ENCODE results near the gene GPS1.

The GPS1 gene

GRCh38 chr17:82106688-82107305 lies 55.1 kb downstream of the GPS1 start:
- peak overlapping the region; percentile 41 for H3K27ac ChIP-seq (ENCODE audit: low read depth, low read length, poor library complexity, severe bottlenecking)

More at GRCh38 chr17:82106688-82107305, 55.1 kb downstream of the GPS1 start:
- H4K20me1 ChIP-seq (ENCODE audit: insufficient read depth, low read length), result no peaks in the 10 kb centered on the region
- peak overlapping the region; percentile 61 for H3K4me3 ChIP-seq (ENCODE audit: low read depth, low read length, poor library complexity, severe bottlenecking)
- no peaks in the 10 kb centered on the region for H3K9me3 ChIP-seq (ENCODE audit: low read length)
- no peaks in the 10 kb centered on the region for H3K27me3 ChIP-seq (ENCODE audit: insufficient read depth, low read length)
- H3K9me2 ChIP-seq (ENCODE audit: low read depth, low read length), result no peaks in the 10 kb centered on the region
- H3F3A ChIP-seq (ENCODE audit: insufficient read depth, low read length), result no peaks in the 10 kb centered on the region
- H3K4me1 ChIP-seq (ENCODE audit: insufficient read depth, low read length, severe bottlenecking), result peaks cover 51% of the 10 kb centered on the region
- H3K79me2 ChIP-seq (ENCODE audit: insufficient read depth, low read length), result no peaks in the 10 kb centered on the region
- peak overlapping the region; percentile 81 for H3K4me2 ChIP-seq (ENCODE audit: low read length)
- peak overlapping the region; percentile 68 for H3K9ac ChIP-seq (ENCODE audit: low read length)
- H2AFZ ChIP-seq (ENCODE audit: low read length), result peak overlapping the region; percentile 20; the same call in 1 of the 2 replicates
- H3K36me3 ChIP-seq (ENCODE audit: insufficient read depth, low read length), result no peaks in the 10 kb centered on the region
- TF ChIP-seq CTCF (IDR thresholded peaks at IDR 0.05; ENCODE audit: low read length) (peak; percentile 3; the same call in 1 of the 2 replicates), EZH2 (IDR thresholded peaks at IDR 0.05; ENCODE audit: borderline replicate concordance, low read length) (no peak)
